SK-N-MC (cell line): ENCODE results near the gene ASCC1.
A peak's percentile ranks its signal among the peaks of the same experiment; 100 is the strongest.
"Not testable (repeated sequence)": the region's sequence is repeated elsewhere in the genome, so short reads cannot be mapped to it uniquely, and the experiment has no call there.

Source experiments
- DNase-seq: peaks from one replicate; pipeline ENCODE4 v3.0.0-alpha.2; 2011; ENCODE audit warnings: low read depth, low spot score
- H3K27ac ChIP-seq: fragments of 200-600 bp; sonication (generic); 2 replicates; pipeline ENCODE4 v1.5.1; 2016; ENCODE audit warnings: mixed run types
- H3K36me3 ChIP-seq: fragments of 200-600 bp; sonication (generic); 2 replicates; pipeline ENCODE4 v1.6.1; 2017; ENCODE audit warnings: antibody characterized with exemption, low read length, mixed read lengths; ENCODE audit not compliant: insufficient read depth
- H3K4me3 ChIP-seq: fragments of 200-600 bp; sonication (generic); 2 replicates; pipeline ENCODE4 v1.5.1; 2016
- H3K9ac ChIP-seq: fragments of 200-600 bp; sonication (generic); 2 replicates; pipeline ENCODE4 v1.8.0; 2017; ENCODE audit warnings: mixed run types, mixed read lengths; ENCODE audit not compliant: insufficient read length
- H3K9me3 ChIP-seq: fragments of 200-600 bp; sonication (generic); 2 replicates; pipeline ENCODE4 v1.6.1; 2017; ENCODE audit warnings: low read depth, mild to moderate bottlenecking, antibody characterized with exemption, low read length, moderate library complexity, mixed read lengths
- EZH2 ChIP-seq: fragments of 200-600 bp; sonication (generic); IDR thresholded peaks from one replicate; pipeline ENCODE4 v1.6.1; 2017; ENCODE audit warnings: antibody characterized with exemption
- FOXP2 ChIP-seq: optimal IDR thresholded peaks from 2 replicates; pipeline ENCODE3; 2011; ENCODE audit warnings: mild to moderate bottlenecking, moderate library complexity; ENCODE audit not compliant: insufficient read depth; ENCODE audit errors: extremely low read length, control extremely low read depth
- POLR2AphosphoS5 ChIP-seq: IDR thresholded peaks from 2 replicates; pipeline ENCODE4 v1.6.1; 2012; ENCODE audit warnings: mild to moderate bottlenecking, low read depth, low read length, borderline replicate concordance

Gene ASCC1

GRCh38 chr10:72250666-72251065, 34.6 kb upstream of the ASCC1 start:
- no peaks in the 10 kb centered on the region for H3K9me3 ChIP-seq
- no peak for DNase-seq
- no peak overlapping the region for H3K9ac ChIP-seq
- TF ChIP-seq POLR2AphosphoS5 (no peak), EZH2 (no peak), FOXP2 (no peak)
- H3K4me3 ChIP-seq = no peak overlapping the region
- no peaks in the 10 kb centered on the region for H3K36me3 ChIP-seq
- H3K27ac ChIP-seq = no peak overlapping the region

- not testable (repeated sequence) for H3K9me3 ChIP-seq, H3K9ac ChIP-seq, DNase-seq, H3K4me3 ChIP-seq, H3K27ac ChIP-seq, H3K36me3 ChIP-seq
These were observed 33.2 kb upstream of the ASCC1 start for GRCh38 chr10:72249176-72249862.

- H3K9ac ChIP-seq = peak overlapping the region; percentile 53
- peak overlapping the region; percentile 43 for H3K4me3 ChIP-seq
- TF ChIP-seq FOXP2 (no peak), POLR2AphosphoS5 (peak; percentile 55)
- H3K27ac ChIP-seq = peak overlapping the region; percentile 78
- H3K9me3 ChIP-seq = no peaks in the 10 kb centered on the region
- no peak for DNase-seq
- H3K36me3 ChIP-seq = no peaks in the 10 kb centered on the region
These were observed 32.5 kb upstream of the ASCC1 start for GRCh38 chr10:72248468-72249151.

- TF ChIP-seq FOXP2 (no peak), POLR2AphosphoS5 (no peak), EZH2 (no peak)
- no peak for DNase-seq
- Histone ChIP-seq H3K27ac (no peak overlapping the region), H3K9ac (no peak overlapping the region), H3K9me3 (no peaks in the 10 kb centered on the region), H3K36me3 (no peaks in the 10 kb centered on the region), H3K4me3 (no peak overlapping the region)
These were observed 30.0 kb upstream of the ASCC1 start for GRCh38 chr10:72245949-72246525.

GRCh38 chr10:72244573-72245038, 28.5 kb upstream of the ASCC1 start:
- H3K9me3 ChIP-seq = no peaks in the 10 kb centered on the region
- DNase-seq = no peak
- no peaks in the 10 kb centered on the region for H3K36me3 ChIP-seq
- no peak for TF ChIP-seq POLR2AphosphoS5
- no peak for TF ChIP-seq EZH2
- no peak for TF ChIP-seq FOXP2
- no peak overlapping the region for H3K4me3 ChIP-seq
- H3K9ac ChIP-seq = no peak overlapping the region
- peak overlapping the region; percentile 90 for H3K27ac ChIP-seq

- no peak overlapping the region for H3K9ac ChIP-seq
- H3K27ac ChIP-seq = peak overlapping the region; percentile 90
- DNase-seq = no peak
These were observed 27.9 kb upstream of the ASCC1 start for GRCh38 chr10:72243822-72244437.

GRCh38 chr10:72242675-72243074, 26.6 kb upstream of the ASCC1 start:
- Histone ChIP-seq H3K4me3 (no peak overlapping the region), H3K36me3 (no peaks in the 10 kb centered on the region), H3K27ac (no peak overlapping the region), H3K9ac (no peak overlapping the region), H3K9me3 (no peaks in the 10 kb centered on the region)
- DNase-seq = no peak
- TF ChIP-seq FOXP2 (no peak), POLR2AphosphoS5 (no peak), EZH2 (no peak)

More at GRCh38 chr10:72243822-72244437, 27.9 kb upstream of the ASCC1 start:
- H3K9me3 ChIP-seq = no peaks in the 10 kb centered on the region
- no peaks in the 10 kb centered on the region for H3K36me3 ChIP-seq
- no peak overlapping the region for H3K4me3 ChIP-seq
- TF ChIP-seq EZH2 = no peak
- TF ChIP-seq POLR2AphosphoS5 = no peak
- TF ChIP-seq FOXP2 = no peak

- Histone ChIP-seq H3K9me3 (no peaks in the 10 kb centered on the region), H3K4me3 (no peak overlapping the region), H3K27ac (no peak overlapping the region), H3K9ac (no peak overlapping the region), H3K36me3 (no peaks in the 10 kb centered on the region)
- DNase-seq = no peak
- TF ChIP-seq EZH2 (no peak), FOXP2 (no peak), POLR2AphosphoS5 (no peak)
These were observed 25.7 kb upstream of the ASCC1 start for GRCh38 chr10:72241691-72242252.
